T-helper 2 cell treated with Interferon-gamma antibody and Interleukin-4, amounts not matched to agents 100 ng/mL and 5 ng/mL, for 36 hours (primary cell): ENCODE measurements around the gene RSPH1. TPM values are rescaled to one million over a fixed set of nuclear protein-coding genes. Genes with fewer than 3 reads are reported as not detected.

ENCODE experiments used
- intact Hi-C: fragments of 100-400 bp; cut with micrococcal nuclease; formaldehyde crosslinking; loops from one replicate; pipeline ENCODE4 v1.15.1; 2023
- total RNA-seq: library from RNA; stranded (reverse); gene quantifications from 2 replicates; pipeline ENCODE4 v1.2.3, GENCODE V29; 2022

Gene RSPH1
- total RNA-seq, 1 donor from 2014 or later, result not detected

DNA sequence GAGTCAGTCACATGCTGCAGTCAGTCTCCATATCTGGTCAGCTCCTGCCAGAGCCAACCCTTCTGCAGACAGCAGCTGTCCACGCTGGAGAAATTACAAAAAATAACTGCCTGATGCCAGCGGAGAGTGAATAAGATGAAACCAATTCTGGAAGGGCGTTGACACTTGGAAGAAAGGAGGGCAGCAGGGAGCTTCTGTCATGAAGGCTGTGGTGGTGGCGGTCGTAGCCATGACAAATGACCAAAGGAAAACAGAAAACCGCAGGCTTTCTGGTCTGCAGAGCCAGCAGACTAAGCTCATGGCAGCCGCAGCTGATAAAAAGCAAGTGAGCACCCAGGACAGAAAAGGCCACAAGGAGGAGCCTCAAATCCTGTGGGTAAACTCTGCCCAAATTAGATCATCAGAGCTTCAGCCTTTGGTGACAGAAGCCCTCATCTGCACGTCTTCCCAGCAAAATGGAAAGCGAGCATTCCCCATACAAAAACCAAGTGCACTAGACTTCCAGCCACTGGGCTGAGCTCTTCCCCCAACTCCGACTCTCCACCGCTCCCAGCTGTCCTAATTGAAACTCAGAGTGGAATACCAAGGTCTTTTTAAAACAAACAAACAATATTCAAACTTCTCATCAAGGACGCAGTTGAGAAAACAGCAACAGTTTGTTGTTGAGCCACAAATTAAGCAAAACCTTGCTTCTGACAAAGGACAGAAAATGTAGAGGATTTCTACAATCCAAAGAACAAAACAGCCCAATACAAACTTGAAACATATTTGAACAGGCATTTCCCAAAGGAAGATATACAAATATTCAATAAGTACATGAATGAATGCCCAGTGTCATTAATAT lies 28.7 kb downstream of the RSPH1 start:
- intact Hi-C loops, result loop anchor here (5.0 kb wide), 1 partner anchor 45 kb away; the partner anchor contains the start of gene SLC37A1

DNA sequence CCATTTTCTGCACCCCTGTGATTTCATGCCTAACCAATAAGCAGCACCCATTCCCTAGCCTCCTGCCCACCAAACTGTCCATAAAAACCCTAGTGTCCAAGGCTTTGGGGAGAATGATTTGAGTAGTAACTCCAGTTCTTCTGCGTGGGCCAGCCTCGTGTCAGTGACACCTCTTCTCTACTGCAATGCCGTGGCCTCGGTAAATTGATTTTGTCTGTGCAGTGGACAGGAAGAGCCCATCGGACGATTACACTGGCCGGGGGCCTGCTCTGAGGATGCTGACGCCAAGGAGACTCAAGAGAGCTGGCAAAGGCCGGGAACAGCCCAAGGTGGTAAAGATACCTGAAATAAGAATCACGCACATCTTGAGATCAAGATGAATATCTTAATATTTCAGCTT lies 29.3 kb downstream of the RSPH1 start:
- intact Hi-C loops, result loop anchor here (5.0 kb wide), 1 partner anchor 46 kb away; the partner anchor contains the start of gene SLC37A1

DNA sequence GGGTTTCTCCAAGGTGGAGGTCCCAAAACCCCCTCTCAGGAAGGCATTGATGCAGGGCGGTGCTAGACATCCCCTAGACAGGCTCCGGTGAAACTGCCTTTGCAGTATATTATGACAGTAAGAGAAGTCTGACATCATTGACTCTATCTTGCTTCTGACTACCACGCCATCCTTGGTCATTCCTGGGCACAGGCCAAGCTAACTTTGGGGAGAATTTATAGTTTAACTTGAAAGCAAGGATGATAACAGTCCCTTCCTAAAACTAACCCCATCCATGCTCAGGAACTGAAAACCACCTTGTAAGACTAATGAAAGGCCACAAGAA lies 30.3 kb downstream of the RSPH1 start:
- intact Hi-C loops, result loop anchor here (5.0 kb wide), 1 partner anchor 47 kb away; the partner anchor contains the start of gene SLC37A1

DNA sequence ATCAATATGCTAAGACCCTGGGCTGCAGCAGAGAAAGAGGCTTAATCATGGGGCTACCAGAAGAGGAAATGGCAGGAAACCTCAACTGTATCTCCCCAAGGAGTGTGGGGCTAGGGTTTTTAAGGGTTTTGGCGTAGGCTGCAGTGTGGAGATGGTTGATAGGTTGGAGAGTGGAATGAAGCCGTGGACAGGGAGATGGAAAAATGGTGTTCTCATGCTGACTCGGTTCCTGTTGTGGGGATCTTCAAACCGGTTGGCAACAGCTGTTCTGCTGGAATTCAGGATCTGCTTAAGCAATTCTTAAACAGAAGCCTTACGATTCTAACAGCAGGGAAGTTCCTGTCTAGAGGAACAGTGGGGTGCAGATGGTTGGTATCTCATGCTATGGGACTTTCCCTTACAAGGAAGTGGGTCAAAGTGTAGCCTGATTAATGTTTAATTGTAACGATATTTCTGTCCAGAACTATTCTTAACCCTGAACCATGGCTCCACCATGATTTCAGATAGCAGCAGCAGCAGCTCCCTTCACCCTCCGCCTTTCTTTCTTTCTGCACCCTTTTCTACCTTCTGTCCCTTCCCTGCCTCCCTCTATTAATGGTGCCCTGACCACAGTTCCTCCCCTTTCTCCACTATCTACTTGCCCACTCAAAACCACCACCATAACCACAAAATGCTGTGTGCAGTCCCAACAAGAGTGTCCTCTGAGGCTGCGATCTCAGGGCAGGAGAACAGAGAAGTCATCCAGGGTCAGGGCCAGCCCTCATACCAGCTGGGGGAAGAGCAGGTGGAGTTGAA lies 30.8 kb downstream of the RSPH1 start:
- intact Hi-C loops, result loop anchor here (5.0 kb wide), 1 partner anchor 47 kb away; the partner anchor contains the start of gene SLC37A1

DNA sequence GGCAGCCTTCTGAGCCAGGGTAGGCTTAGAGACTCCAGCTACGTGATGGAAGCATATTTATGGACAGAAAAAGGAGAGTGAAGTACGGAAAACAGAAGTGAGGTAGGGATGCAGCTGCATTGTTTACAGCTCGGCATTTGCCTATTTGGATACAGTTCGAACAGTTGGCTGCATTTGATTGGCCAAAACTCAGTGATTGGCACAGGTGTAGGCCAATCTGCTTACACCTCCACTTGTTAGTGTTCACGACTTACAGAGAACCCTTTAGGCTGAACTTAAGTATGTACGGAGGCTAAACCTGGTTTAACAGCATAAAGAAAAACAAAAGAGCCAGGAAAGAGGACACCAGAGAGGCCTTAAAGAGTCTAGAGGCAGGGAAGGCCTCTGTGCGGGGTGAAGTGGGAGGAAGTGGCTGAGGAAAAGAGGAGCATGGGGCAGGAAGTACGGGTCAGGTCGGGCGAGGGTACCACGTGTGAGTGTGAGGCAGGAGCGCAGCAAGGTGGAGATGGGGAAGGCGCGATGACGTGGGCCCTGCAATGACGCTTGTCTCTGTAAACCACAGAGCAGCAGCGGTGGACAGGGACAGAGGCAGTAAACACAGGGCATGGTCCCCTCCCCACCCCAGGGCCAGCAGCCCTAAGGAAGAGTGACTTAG lies 32.0 kb downstream of the RSPH1 start:
- intact Hi-C loops, result loop anchor here (1.0 kb wide), 1 partner anchor 32 kb away; the partner anchor contains the start of gene RSPH1

DNA sequence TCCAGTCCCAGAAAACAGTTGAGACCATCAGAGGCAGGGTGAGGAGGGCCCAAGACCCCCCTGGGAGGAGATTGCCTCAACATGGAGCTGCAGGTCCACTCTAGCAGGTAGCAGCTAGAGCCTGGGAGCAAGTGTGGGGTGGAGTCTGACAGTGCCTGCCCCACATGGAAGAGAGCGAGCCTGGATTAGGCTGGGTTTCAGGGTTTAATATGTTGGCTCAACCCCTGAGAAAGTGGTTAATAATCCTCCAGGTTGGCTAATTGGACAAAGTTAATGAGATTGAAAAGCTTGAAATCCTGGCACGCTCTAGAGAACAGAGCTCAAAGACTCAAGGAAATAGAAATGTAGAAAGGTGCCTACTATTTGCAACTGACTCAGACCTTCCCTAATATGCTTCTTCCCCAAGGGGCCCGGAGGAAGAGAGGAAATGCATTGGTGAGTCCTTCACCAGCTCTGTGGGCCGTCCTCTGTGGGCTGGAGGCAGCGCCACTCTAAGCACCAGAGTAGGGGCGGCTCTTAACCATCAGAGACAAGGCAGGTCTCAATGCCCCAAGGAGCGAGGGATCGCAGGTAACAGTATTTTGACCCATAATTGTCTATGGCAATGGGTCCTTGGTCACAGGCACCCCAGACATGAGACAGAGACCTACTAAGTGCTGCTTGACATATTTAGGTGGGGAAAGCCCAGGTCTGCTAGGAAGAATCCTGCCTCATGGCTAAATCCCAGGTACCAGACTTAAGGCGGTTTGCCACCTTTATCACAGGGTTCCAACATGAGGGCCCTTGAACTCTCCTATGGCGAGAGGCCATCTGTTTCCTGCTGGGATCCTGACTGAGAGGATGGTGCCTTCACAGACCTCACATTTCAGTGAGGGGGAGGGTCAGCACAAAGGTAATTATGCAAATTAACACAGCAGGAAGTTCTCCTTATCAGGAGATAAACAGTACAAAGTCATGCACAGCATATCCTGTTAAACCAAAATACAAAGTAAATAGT lies 33.8 kb downstream of the RSPH1 start:
- intact Hi-C loops, result no loop called here

DNA sequence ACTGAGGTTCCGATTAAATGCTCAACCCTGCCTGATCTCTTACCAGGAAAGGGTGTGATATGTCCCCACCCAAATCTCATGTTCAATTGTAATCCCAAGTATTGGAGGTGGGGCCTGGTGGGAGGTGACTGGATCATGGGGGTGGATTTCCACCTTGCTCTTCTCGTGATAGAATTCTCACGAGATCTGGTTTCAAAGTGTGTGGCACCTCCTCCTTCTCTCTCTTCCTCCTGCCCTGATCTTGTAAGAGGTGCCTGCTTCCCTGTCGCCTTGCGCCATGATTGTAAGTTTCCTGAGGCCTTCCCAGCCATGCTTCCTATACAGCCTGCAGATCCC lies 34.9 kb downstream of the RSPH1 start:
- intact Hi-C loops, result no loop called here

DNA sequence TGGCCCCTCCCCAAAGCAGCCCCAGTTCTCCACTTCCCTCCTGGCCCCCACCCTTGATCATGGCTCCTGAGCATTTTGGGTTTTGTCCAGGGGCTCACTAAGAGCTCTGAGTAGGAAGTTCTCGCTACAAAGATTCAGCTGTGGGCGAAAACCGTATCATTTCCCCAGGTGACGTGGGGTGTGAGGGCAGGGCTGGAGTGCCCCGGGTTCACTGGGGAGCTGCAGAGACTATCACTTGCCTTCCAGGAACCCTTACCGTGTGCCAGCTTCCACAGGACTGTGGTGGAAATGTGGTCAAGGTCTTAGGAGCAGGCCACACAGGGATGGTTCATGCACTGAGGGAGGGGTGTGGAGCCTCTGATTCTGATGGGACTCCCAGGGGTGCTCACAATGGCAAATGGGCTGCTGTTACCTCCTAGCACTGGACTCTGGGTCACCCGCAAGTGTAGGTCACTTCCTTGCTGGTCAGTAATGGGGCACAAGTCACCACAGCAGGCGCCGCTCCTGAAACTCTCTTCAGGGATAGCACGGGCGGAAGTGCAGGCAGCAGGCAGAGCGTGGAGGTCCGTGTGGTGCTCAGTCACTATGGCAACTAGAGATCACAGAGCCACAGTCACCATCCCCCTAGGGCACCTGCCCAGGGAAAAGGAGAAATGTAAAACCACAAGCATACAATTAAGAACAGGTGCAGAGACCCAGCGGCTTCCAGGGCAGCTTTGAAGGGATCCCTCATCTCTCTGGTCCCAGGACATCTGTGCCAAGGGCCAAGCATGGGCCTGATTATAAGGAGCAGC lies 35.4 kb downstream of the RSPH1 start:
- intact Hi-C loops, result no loop called here

DNA sequence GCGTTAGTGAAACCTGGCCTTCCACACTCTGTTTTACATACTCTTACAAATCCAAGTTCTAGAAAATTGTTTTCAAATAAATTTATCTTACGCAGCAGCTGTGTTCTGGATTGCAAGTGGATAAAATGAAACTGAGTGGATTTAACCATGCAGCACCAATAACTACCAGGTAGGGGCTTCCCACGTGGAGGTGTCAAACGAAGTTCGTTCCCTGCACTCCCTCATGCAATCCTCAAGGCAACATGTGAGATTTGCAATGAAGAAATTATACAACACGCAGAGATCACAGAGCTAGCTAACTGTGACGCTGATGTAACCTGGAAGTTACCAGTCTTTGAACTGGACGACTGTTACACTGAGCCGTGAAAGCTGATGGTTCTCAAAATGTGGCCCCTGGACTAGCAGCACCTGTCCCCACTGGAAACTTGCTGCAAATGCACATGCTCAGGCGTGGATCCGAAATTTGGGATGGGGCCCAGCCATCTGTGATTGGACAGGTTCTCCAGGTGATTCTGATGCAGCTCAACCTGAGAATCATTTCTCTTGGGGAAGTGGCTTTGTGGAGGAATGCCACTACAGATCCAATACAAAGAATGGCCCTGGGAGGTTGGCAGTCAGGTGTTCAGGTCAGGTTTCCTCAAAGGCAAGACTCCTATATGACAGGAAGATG lies 36.3 kb downstream of the RSPH1 start:
- intact Hi-C loops, result no loop called here

DNA sequence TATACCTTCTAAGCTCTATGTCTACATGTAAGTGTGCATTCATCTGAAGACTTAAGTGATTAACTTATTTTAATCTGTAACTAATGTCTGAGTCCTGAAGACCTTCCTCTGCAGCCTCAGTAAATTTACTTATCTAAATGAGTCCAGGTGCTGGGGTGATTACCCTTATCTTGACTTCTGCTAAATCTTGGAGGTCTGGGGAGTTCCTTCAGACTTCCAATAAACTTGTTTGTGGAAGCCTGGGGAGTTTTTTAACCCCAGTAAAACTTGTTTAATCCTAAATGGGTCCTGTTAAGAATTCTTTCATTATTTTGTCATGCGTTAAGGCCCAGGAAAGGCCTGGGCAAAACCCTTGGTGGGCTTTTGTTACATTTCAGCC lies 37.0 kb downstream of the RSPH1 start:
- intact Hi-C loops, result no loop called here

DNA sequence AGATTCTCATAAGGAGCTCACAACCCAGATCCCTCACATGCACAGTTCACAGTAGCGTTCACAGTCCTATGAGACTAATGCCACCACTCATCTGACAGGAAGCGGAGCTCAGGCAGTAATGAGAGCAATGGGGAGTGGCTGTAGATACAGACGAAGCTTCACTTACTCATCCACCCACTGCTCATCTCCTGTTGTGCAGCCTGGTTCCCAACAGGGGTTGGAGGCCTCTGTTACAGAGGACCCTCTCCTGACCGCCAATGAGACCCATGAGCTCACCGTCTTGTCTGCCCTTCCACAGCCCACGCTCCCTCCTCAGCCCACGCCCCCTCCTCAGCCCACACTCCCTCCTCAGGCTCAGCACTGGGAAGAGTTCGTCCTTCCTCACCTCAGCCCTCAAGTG lies 39.6 kb downstream of the RSPH1 start:
- intact Hi-C loops, result no loop called here

DNA sequence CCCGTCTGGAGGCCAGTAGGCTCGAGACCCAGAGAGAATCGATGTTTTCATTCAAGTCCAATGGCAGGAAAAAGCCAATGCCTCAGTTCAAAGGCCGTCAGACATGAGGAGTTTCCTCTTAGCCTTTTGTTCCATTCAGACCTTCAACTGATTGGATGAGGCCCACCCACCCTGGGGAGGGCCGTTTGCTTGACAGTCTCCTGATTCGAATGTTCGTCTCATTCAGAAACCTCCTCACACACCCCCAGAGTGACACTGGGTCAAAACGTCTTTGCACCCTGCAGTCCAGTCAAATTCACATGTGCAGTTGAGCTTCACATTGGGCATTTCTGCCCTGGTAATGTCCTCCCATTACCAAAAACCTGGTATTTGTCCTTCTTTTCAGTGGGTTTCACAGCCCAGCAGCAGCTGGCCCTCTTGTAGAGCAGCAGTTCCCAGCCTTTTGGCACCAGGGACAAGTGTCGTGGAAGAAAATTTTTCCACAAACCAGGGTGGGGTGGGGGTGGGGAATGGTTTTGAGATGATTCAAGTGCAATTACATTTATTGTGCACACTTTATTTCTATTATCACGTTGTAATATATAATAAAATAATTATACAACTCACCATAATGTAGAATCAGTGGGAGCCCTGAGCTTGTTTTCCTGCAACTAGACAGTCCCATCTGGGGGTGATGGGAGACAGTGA lies 40.1 kb downstream of the RSPH1 start:
- intact Hi-C loops, result no loop called here

DNA sequence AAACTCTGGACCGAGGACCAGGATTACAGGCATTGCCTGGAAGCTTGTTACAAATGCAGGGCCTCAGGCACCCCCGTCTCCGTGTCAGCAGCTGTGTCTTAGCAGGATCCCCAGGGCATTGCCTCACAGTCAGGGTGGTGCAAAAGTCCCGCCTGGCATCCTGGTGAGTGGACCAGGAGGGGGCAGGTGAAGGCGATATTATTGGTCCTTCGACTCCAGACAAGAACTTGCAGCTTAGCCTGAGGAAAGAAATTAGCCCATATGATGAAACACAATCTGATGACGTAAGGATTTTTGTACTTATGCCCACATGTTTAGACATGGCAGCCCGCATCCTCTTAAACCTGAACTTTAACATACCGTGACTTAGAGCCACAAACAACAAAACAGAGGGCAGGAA lies 40.8 kb downstream of the RSPH1 start:
- intact Hi-C loops, result no loop called here

DNA sequence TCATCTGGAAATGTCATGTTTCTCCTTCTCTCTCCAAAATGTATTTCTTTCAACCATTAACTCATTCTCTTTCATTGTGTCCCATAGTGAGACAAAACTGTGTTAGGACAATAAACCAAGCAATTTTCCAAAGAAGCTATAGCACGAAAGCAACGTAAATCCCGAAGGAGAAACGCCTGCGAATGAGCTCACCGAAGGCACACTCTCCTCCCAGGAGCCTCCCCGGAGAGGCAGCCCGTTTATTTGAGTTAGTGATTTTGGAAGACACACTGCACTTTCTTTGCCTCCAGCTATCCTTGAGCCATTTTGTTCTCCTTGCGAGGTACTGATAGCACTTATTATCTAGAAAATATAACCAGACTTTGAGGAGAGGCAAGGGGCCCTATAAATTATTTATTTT lies 41.2 kb downstream of the RSPH1 start:
- intact Hi-C loops, result loop anchor here (5.0 kb wide), 1 partner anchor 307 kb away; no protein-coding TSS in a partner anchor

DNA sequence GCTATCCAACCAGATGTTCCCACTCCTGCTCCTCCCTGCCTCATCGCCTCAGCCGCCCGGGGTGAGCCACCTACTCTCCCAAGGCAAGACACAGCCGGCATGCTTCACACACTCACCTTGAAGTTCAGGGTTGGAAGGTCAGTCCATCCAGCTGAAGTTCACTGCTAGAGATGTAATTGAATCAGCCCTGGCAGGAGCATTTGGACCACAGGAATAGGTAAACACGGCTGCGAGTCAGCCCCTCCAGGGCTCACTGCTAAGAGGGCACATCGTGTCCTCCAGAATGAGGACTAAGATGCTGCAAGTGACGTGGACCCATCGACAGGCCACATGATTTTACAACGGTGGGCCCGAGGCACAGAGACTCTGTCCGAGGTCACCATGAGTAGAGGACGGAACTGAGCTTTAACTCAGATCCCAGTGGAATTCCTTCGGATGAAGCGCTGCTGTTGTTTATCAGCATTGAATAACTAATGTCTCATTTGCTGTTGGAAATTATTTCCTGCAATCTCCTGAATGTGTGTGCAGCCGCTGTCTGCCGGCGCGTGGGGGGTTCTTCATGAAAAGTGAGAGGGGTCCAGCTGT lies 41.9 kb downstream of the RSPH1 start:
- intact Hi-C loops, result loop anchor here (5.0 kb wide), 1 partner anchor 307 kb away; no protein-coding TSS in a partner anchor

DNA sequence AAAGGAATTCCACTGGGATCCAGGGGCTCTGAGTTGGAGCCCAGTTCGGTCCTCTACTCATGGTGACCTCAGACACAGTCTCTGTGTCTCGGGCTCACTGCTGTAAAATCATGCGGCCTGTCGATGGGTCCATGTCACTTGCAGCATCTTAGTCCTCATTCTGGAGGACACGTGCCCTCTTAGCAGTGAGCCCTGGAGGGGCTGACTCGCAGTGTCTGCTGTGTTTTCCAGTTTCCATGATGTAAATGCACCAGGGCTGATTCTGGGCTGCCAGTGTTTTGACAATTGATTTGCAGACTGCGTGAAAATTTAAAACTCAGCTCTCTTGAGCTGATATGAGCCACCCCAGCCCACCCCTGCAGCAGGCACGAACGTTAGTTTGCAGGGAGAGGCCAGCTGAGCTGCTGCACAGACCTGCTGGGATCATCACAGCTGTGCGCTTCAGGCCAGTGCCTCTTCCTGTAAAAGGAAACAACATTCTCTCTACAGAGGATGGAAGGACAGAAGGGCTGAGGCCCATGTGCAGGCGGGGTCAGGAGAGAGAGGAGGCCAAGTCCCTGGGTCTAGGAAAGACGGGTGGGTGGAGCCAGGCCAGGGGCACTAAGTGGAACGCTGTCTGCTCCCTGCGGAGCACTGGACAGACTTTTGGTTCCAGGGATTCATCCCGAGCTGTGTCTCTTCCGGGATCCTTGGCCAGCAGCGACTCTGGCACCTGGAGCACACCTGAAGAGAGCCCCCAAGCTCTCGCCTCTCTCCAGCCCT lies 42.6 kb downstream of the RSPH1 start:
- intact Hi-C loops, result loop anchor here (5.0 kb wide), 1 partner anchor 306 kb away; no protein-coding TSS in a partner anchor
